ENCODE measurements around the gene TMEM87B.
"Not testable (repeated sequence)": the region's sequence is repeated elsewhere in the genome, so short reads cannot be mapped to it uniquely, and the experiment has no call there.

Gene TMEM87B

GRCh38 chr2:112133344-112133743, 78.3 kb downstream of the TMEM87B start:
- DNase-seq, result no peak

DNA sequence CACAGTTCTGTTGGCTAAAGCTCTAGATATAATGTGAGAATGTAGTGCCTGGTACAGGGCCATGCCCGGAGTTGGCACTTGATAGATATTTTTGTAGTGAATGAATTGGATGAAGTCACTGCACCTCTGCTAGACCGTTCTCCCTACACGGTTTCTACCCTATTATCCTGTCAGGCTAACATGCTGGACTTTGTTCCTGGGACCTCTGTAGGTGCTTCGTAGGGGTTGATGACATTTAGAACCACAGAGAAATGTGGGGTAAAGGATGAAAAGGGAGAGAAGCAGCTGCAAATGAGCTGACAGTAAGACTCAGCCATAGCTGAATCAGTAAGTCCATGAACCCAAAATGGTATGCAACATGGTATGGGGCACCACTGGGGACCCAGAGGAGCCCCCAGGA, 79.1 kb downstream of the TMEM87B start:
- no peak for DNase-seq

GRCh38 chr2:112136096-112136495, 81.0 kb downstream of the TMEM87B start:
- no peak for DNase-seq

- DNase-seq, result peak in 1 of 2 donors; percentile 28
These were observed 82.6 kb downstream of the TMEM87B start for GRCh38 chr2:112137516-112138158.

DNA sequence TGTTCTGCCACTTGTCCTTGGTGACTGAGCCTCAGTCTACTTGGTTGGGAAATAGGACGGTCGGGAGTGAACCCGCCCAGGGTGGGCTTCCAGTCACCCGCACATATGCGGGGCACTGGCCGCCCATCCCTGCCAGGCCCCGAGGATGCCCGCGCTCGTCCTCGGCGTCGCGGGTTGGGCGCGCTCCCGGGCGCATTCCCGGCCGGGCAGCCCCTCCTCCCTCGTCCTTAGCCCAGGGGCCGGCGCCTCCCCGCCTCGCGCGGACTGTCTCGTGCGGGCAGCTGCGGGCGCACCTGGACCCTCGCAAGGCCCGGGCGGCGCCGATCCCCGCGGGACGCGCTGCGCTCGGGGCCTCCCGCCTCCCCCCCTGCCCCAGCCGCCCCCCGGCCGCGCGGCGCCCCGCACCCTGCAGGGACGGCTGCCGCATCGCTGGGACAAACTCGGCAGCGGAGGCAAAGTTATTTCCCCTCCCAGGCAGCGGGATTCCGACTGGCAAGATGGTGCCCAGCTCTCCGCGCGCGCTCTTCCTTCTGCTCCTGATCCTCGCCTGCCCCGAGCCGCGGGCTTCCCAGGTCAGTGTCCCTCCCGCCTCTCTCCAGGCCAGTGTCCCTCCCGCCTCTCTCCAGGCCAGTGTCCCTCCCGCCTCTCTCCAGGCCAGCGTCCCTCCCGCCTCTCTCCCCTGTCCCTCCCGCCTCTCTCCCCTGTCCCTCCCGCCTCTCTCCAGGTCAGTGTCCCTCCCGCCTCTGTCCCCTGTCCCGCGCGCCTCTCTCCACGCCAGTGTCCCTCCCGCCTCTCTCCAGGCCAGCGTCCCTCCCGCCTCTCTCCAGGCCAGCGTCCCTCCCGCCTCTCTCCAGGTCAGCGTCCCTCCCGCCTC, 83.3 kb downstream of the TMEM87B start, which contains the start of gene FBLN7:
TSS of gene FBLN7 (plus strand) at position 227 of the 874 bp plus-strand sequence. CDS start at position 498, 271 bp downstream.
- DNase-seq, result no peak

DNA sequence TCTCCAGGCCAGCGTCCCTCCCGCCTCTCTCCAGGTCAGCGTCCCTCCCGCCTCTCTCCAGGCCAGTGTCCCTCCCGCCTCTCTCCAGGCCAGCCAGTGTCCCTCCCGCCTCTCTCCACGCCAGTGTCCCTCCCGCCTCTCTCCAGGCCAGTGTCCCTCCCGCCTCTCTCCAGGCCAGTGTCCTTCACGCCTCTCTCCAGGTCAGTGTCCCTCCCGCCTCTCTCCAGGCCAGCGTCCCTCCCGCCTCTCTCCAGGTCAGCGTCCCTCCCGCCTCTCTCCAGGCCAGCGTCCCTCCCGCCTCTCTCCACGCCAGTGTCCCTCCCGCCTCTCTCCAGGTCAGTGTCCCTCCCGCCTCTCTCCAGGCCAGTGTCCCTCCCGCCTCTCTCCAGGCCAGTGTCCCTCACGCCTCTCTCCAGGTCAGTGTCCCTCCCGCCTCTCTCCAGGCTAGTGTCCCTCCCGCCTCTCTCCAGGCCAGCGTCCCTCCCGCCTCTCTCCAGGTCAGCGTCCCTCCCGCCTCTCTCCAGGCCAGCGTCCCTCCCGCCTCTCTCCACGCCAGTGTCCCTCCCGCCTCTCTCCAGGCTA, 84.1 kb downstream of the TMEM87B start:
- not testable (repeated sequence) for DNase-seq

DNA sequence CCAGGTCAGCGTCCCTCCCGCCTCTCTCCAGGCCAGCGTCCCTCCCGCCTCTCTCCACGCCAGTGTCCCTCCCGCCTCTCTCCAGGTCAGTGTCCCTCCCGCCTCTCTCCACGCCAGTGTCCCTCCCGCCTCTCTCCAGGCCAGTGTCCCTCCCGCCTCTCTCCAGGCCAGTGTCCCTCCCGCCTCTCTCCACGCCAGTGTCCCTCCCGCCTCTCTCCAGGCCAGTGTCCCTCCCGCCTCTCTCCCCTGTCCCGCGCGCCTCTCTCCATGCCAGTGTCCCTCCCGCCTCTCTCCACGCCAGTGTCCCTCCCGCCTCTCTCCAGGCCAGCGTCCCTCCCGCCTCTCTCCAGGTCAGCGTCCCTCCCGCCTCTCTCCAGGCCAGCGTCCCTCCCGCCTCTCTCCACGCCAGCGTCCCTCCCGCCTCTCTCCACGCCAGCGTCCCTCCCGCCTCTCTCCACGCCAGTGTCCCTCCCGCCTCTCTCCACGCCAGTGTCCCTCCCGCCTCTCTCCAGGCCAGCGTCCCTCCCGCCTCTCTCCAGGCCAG, 84.7 kb downstream of the TMEM87B start:
- not testable (repeated sequence) for DNase-seq

DNA sequence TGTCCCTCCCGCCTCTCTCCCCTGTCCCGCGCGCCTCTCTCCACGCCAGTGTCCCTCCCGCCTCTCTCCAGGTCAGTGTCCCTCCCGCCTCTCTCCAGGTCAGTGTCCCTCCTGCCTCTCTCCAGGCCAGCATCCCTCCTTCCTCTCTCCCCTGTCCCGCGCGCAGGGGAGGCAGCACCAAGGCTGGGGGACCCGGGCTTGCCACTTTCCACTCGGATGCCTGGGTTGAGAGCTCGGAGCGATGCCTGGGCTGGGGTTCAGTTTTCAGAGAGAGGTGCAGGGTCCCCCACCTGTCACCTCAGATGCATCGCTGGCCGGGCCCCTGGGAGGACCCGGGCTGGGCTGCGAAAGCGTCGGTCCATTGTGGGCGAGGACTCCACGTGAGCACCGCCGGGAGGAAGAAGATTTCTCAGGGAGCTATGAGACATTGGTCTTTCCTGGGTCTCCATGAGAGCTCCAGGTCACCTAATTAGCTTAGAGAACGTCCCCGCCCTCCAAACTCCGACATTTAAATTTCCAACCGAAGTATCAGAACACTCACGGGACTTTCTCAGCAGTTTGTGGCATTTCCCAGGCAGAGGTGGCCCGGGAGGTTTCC, 85.2 kb downstream of the TMEM87B start:
- DNase-seq, result no peak

DNA sequence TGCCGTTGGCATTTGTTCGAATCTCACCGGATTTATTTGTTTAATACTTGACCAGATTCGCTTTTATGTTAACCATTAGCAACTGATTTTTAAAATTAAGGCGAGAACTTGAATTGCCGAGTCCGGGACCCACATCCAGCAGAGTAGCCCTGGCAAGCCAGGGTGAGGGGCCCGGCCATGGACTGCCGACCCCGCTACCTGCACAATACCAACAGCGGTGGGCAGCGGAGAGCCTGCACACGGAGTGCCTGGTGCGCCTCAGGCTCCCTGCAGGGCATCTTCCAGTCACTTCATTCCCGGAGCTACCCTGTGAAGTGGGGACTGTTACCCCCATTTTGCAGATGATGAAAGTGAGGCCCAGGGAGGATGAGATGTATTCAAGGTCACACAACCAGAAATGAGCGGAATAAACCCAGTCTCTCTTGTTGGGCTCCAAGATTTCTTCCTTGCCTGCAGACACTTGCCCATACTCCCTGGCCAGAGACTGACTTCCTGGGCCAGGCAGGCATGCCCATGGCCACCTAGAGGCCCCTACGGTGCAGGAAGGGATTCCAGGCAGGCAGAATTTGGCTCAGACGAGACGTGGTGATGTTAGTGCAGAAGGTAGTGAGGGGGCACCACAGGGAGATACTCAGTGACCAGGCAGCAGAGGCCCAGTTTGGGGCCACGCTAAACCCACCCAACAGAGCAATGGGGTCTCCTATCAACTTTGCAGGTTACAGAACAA, 86.0 kb downstream of the TMEM87B start:
- no peak for DNase-seq

DNA sequence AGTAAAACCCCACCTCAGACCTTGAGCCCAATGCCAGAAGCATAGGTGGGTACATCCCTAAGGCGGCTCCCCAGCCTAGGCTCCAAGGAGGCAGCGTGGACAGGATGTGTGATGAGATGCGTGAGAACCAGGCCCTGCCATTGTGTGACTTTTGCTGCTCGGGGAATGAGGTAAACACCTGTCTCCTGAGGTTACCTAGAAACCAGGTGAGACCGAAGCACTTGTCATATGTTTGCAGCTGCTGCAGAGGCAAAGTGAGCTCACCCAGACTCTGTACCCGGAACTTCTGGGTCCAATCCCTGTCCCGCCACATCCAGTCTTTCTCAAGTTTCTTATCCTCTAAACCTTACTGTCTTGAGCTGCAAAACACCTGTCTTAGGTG, 86.5 kb downstream of the TMEM87B start:
- no peak for DNase-seq

DNA sequence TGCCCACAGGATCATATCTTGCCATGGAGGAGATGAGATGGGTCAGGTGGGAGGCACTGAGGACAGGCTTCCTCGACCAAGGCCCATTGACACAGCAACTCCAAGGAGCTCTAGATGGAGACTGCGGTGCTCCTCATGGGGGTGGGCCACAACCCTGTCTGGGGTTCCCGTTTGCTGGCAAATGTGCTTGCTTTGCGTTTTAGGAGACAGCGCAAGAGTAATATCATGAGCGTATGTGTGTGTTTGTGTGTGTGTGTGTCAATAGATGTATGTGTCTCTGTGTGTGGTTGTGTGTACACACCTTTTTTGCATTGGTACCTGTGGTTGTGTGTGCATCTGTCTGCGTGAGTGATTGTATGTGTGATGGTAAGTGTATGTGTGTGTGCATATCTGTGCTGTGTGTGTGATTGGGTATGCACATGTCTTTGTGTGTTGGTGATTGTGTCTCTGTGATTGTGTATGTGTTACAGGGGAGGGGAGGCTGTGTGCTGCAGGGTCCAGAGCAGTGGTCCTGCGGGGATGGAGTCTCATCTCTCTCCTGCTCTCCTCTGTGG, 87.5 kb downstream of the TMEM87B start:
- DNase-seq, result no peak

DNA sequence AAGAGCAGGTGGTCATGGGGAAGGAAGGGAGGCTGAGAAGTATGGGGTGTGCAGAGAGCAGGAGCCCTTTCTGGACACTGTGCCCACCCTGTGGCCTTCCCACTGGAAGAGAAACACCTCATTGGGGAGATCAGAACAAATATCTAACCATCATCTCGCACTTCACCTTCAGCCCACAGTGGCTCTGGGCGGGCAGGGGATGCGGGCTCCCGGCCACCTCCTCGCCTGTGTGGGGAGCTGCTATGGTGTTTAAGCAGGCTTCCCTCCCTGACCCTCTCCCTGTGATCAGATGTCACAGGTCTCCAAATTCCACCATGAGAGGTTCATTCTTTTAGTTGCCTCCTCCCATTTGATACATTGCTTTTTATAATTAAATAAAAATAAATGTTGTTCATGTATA, 88.1 kb downstream of the TMEM87B start:
- DNase-seq, result no peak

- DNase-seq, result no peak
These were observed 89.9 kb downstream of the TMEM87B start for GRCh38 chr2:112144966-112145365.

DNA sequence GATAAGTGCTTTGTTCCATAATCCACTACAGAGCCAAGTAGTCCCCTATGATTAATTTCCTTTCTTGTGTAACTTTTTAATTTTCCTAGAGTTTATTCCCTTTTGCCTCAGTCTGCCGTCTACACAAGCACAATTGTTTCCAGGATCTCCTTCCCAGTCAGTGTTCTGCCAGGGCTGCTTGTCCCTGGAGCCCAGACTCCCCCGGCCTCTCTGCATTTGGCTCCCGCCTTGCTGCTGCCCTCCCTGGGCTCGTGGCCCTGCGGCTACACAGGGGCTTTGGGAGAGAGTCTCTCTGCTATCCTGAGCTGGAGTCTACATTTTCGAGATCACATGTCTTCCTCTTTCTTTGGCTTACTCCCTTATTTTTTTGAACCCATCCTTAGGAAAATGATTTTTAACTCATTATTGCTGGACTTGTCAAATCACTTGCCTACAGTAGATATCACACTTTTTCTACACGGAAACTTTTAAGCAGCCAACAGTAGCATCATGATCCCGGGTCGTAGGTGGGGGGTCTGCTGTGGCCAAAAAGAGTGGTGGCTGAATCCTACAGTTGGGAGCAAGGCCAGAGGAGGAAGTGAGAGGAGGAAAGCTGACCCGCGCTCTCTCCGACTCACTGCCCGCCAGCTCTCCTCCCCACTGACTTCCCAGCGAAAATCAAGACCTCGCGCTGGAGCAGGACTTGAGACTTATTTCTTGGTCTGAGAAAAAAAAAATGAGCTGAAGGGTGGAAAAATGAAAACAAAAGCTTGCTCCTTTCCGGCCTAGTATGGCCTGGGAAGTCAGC, 92.5 kb downstream of the TMEM87B start:
- DNase-seq, result no peak

GRCh38 chr2:112148477-112148876, 93.4 kb downstream of the TMEM87B start:
- no peak for DNase-seq

GRCh38 chr2:112149194-112149593, 94.1 kb downstream of the TMEM87B start:
- no peak for DNase-seq

- no peak for DNase-seq
These were observed 94.9 kb downstream of the TMEM87B start for GRCh38 chr2:112149866-112150435.

- no peak for DNase-seq
These were observed 95.4 kb downstream of the TMEM87B start for GRCh38 chr2:112150447-112150846.

DNA sequence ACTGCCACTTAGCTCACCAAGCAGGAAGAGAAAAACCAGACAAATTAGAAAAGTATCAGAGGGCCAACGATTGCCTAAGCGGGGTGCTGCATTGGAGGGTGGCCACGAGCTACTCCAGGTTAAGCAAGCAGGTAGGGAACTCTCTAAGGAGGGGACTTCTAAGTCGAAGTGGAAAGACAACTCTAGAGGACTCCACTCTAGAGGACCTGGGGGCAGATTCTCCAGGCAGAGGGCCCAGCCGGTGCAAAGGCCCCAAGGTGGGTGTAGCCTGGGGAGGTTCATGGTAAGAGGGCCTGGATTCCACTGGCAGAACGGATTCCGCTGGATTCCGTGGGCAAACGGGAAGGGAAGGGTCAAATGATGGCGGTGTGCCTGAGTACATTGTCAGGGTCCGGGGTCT, 95.8 kb downstream of the TMEM87B start:
- DNase-seq, result no peak

- no peak for DNase-seq
These were observed 96.2 kb downstream of the TMEM87B start for GRCh38 chr2:112151271-112151670.

Measured in inflammatory macrophage (primary cell).